ENCODE measurements around the gene ASCL3.

DNA sequence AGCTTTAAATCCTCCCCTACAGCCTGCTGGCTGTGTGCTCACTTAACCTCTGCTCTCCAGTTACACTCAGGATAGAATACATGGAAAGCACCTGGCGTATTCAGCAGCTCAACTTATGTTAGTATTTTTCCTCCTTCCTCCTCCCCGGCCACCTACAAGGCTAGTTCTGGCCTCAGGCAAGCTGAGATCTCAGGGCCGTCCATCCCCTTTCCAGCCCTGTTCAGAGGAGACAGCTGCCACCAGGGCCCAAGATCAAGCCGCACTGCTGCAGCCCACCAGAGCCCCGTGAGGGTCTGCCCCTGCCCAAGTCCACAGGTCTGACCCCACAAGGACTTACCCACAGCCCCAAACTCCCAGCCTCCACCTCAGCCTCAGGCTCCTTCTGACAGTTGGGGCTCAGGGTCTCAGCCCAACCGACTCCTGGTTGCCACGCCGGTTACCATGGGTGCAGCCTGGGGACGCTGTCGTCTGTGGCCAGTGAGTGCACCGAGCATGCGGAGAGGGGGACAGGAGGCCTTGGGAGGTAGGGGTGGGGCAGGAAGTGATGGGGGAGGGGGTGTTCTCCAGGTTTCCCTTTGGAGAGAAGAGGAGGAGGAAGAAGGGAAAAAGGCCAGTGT is 10.1 kb downstream of the ASCL3 start, which contains the start of gene C11orf16:
- TF ChIP-seq, protein P1, sequence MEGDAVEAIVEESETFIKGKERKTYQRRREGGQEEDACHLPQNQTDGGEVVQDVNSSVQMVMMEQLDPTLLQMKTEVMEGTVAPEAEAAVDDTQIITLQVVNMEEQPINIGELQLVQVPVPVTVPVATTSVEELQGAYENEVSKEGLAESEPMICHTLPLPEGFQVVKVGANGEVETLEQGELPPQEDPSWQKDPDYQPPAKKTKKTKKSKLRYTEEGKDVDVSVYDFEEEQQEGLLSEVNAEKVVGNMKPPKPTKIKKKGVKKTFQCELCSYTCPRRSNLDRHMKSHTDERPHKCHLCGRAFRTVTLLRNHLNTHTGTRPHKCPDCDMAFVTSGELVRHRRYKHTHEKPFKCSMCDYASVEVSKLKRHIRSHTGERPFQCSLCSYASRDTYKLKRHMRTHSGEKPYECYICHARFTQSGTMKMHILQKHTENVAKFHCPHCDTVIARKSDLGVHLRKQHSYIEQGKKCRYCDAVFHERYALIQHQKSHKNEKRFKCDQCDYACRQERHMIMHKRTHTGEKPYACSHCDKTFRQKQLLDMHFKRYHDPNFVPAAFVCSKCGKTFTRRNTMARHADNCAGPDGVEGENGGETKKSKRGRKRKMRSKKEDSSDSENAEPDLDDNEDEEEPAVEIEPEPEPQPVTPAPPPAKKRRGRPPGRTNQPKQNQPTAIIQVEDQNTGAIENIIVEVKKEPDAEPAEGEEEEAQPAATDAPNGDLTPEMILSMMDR (IDR thresholded peaks at IDR 0.05 in 8 of 11, conservative IDR thresholded peaks at IDR 0.05 in 3 of 11), result no peak
- TF ChIP-seq POLR2A (IDR thresholded peaks at IDR 0.05), result no peak
- no peak for TF ChIP-seq POLR2AphosphoS5 (IDR thresholded peaks at IDR 0.05)

Data from spleen (tissue), 7 donors.